22Rv1 (cell line): ENCODE results near the gene DBNDD2.
A peak's percentile ranks its signal among the peaks of the same experiment; 100 is the strongest.

Experiments used
- H3K27ac ChIP-seq: fragments of 450-650 bp; 2 replicates; pipeline ENCODE4 v1.5.1; 2017
- CTCF ChIP-seq: fragments of 450-650 bp; IDR thresholded peaks from 2 replicates; pipeline ENCODE4 v1.5.1; 2017; ENCODE audit warnings: mild to moderate bottlenecking
- ZFX ChIP-seq: fragments of 450-650 bp; IDR thresholded peaks from 2 replicates; pipeline ENCODE4 v1.6.1; 2017; ENCODE audit warnings: antibody characterized with exemption, borderline replicate concordance

DBNDD2 gene

GRCh38 chr20:45372646-45373352, 35.3 kb upstream of the DBNDD2 start:
- TF ChIP-seq CTCF (no peak), ZFX (no peak)
- H3K27ac ChIP-seq: peak overlapping the region; percentile 53

GRCh38 chr20:45373353-45374100, 34.6 kb upstream of the DBNDD2 start:
- peak overlapping the region; percentile 53 for H3K27ac ChIP-seq
- TF ChIP-seq ZFX (no peak), CTCF (peak; percentile 96)

- no peak for TF ChIP-seq ZFX
- TF ChIP-seq CTCF: peak; percentile 75
- H3K27ac ChIP-seq: 0 out of 2 replicates have a peak overlapping the region, but pooled peaks have one; percentile 53
These were observed 34.0 kb upstream of the DBNDD2 start for GRCh38 chr20:45374101-45374467.

GRCh38 chr20:45374966-45375365, 33.1 kb upstream of the DBNDD2 start:
- TF ChIP-seq CTCF (no peak), ZFX (no peak)
- H3K27ac ChIP-seq: no peak overlapping the region

GRCh38 chr20:45377269-45377668, 30.8 kb upstream of the DBNDD2 start:
- no peak for TF ChIP-seq ZFX
- H3K27ac ChIP-seq: no peak overlapping the region

GRCh38 chr20:45378191-45378590, 29.9 kb upstream of the DBNDD2 start, which contains the start of gene TP53TG5:
Gene TP53TG5 (minus strand): TSS chr20:45378325. CDS start chr20:45378236, 89 bp downstream.
- TF ChIP-seq ZFX (no peak), CTCF (no peak)
- H3K27ac ChIP-seq: no peak within 1 kb of the TSS

- H3K27ac ChIP-seq: no peak overlapping the region
- TF ChIP-seq ZFX (no peak), CTCF (no peak)
These were observed 20.8 kb upstream of the DBNDD2 start for GRCh38 chr20:45387274-45387673.
